GM15510 (cell line): Measurements from ENCODE around the gene PIP5KL1.

Experiments
- POLR2A ChIP-seq: IDR thresholded peaks from 3 replicates; pipeline ENCODE4 v1.6.1; 2011; ENCODE audit warnings: borderline replicate concordance; ENCODE audit not compliant: insufficient read length; ENCODE audit errors: extremely low read depth

PIP5KL1 gene

GRCh38 chr9:127930231-127931091 lies at the start of gene PIP5KL1:
TSS of gene PIP5KL1 (minus strand) at chr9:127930777. CDS start at chr9:127930752, 25 bp downstream.
- no peak for TF ChIP-seq POLR2A

- no peak for TF ChIP-seq POLR2A
Measured at GRCh38 chr9:127980060-127980705, 49.6 kb upstream of the PIP5KL1 start.

GRCh38 chr9:127979333-127980059 lies 48.9 kb upstream of the PIP5KL1 start:
- TF ChIP-seq POLR2A: peak; percentile 68

GRCh38 chr9:127979015-127979332 lies 48.4 kb upstream of the PIP5KL1 start:
- TF ChIP-seq POLR2A: no peak

GRCh38 chr9:127977884-127978647 lies 47.5 kb upstream of the PIP5KL1 start:
- TF ChIP-seq POLR2A: no peak

- TF ChIP-seq POLR2A: no peak
Measured at GRCh38 chr9:127977009-127977883, 46.7 kb upstream of the PIP5KL1 start.

GRCh38 chr9:127976498-127976897 lies 45.9 kb upstream of the PIP5KL1 start:
- TF ChIP-seq POLR2A: no peak

GRCh38 chr9:127975376-127976315 lies 45.1 kb upstream of the PIP5KL1 start:
- no peak for TF ChIP-seq POLR2A

GRCh38 chr9:127974769-127975261 lies 44.2 kb upstream of the PIP5KL1 start:
- TF ChIP-seq POLR2A: no peak

GRCh38 chr9:127974001-127974768 lies 43.6 kb upstream of the PIP5KL1 start:
- no peak for TF ChIP-seq POLR2A

- TF ChIP-seq POLR2A: no peak
Measured at GRCh38 chr9:127973169-127974000, 42.8 kb upstream of the PIP5KL1 start.

- TF ChIP-seq POLR2A: no peak
Measured at GRCh38 chr9:127972236-127972871, 41.8 kb upstream of the PIP5KL1 start.
